HEK293 (cell line): ENCODE data around the gene DNMT3A.

Source experiments
- CTCF ChIP-seq: fragments of 450-650 bp; formaldehyde crosslinking; IDR thresholded peaks from 2 replicates; pipeline ENCODE4 v1.5.1; 2016; ENCODE audit warnings: missing biosample characterization, missing genetic modification characterization
- REPIN1 ChIP-seq: fragments of 450-650 bp; formaldehyde crosslinking; IDR thresholded peaks from 2 replicates; pipeline ENCODE4 v1.5.1; 2017; ENCODE audit warnings: missing biosample characterization, missing genetic modification characterization, low read depth
- ZBTB8A ChIP-seq: fragments of 450-650 bp; formaldehyde crosslinking; IDR thresholded peaks from 2 replicates; pipeline ENCODE4 v1.5.1; 2016; ENCODE audit warnings: missing biosample characterization, missing genetic modification characterization
- ZNF214 ChIP-seq: fragments of 450-650 bp; formaldehyde crosslinking; IDR thresholded peaks from 2 replicates; pipeline ENCODE4 v1.5.1; 2017; ENCODE audit warnings: missing biosample characterization, mild to moderate bottlenecking, missing genetic modification characterization, borderline replicate concordance
- ZNF514 ChIP-seq: fragments of 450-650 bp; formaldehyde crosslinking; IDR thresholded peaks from 2 replicates; pipeline ENCODE4 v1.5.1; 2016; ENCODE audit warnings: missing biosample characterization, missing genetic modification characterization
- ZNF555 ChIP-seq: fragments of 450-650 bp; formaldehyde crosslinking; conservative IDR thresholded peaks from 2 replicates; pipeline ENCODE4 v1.5.1; 2017; ENCODE audit warnings: missing biosample characterization, mild to moderate bottlenecking, missing genetic modification characterization, inconsistent platforms
- ZNF600 ChIP-seq: fragments of 450-650 bp; formaldehyde crosslinking; IDR thresholded peaks from 2 replicates; pipeline ENCODE4 v1.5.1; 2016; ENCODE audit warnings: missing biosample characterization, missing genetic modification characterization
- ZNF785 ChIP-seq: fragments of 450-650 bp; formaldehyde crosslinking; IDR thresholded peaks from 2 replicates; pipeline ENCODE4 v1.5.1; 2016; ENCODE audit warnings: missing biosample characterization, missing genetic modification characterization
- TF ChIP-seq, protein P1 (sequence below): fragments of 450-650 bp; formaldehyde crosslinking; IDR thresholded peaks from 2 replicates; pipeline ENCODE4 v1.5.1; 2016; ENCODE audit warnings: missing biosample characterization, missing genetic modification characterization

DNA sequence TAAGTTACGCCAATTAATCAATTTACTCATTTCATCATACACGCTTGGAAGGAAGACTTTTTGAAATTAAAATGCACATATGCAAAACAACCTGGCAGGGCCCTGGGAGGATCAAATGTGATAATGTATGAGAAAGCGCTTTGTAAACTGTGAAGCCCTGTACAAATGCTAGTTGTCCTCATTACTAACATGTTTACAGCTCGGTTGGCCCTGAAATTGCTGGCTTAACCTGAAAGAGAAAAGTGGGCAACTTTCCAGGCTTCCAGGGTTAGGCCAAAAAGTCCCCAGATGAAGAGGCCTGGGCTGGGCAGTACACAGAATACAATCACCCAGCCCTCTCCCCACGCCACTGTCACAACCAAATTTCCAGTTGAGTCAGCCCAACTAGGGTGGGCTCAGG, 60.2 kb downstream of the DNMT3A start:
- TF ChIP-seq CTCF (tag by site-specific recombination) (no peak), ZNF214 (tag by site-specific recombination) (no peak), ZNF785 (tag by site-specific recombination) (no peak), ZBTB8A (tag by site-specific recombination) (no peak), ZNF600 (no peak), ZNF514 (tag by site-specific recombination) (no peak), ZNF555 (no peak), REPIN1 (tag by site-specific recombination) (no peak)
- TF ChIP-seq, protein P1, sequence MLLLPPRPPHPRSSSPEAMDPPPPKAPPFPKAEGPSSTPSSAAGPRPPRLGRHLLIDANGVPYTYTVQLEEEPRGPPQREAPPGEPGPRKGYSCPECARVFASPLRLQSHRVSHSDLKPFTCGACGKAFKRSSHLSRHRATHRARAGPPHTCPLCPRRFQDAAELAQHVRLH (tag by site-specific recombination): no peak
